ENCODE measurements around the gene SNRNP48.

GRCh38 chr6:7558781-7559180 is 31.2 kb upstream of the SNRNP48 start:
- TF ChIP-seq CTCF (IDR thresholded peaks at IDR 0.05) (no peak), CREB1 (CRISPR knock-in tag; IDR thresholded peaks at IDR 0.05) (no peak), KAT7 (CRISPR knock-in tag; IDR thresholded peaks at IDR 0.05; ENCODE audit: borderline replicate concordance) (no peak), ATF3 (CRISPR knock-in tag; conservative IDR thresholded peaks at IDR 0.05) (no peak), ESRRA (CRISPR knock-in tag; IDR thresholded peaks at IDR 0.05; ENCODE audit: borderline replicate concordance) (no peak), ATF1 (CRISPR knock-in tag; IDR thresholded peaks at IDR 0.05) (no peak), ZNF263 (CRISPR knock-in tag; IDR thresholded peaks at IDR 0.05; ENCODE audit: low read depth) (no peak), NR2C2 (CRISPR knock-in tag; IDR thresholded peaks at IDR 0.05) (no peak), NFYB (CRISPR knock-in tag; conservative IDR thresholded peaks at IDR 0.05; ENCODE audit: low read depth) (no peak), TEAD4 (CRISPR knock-in tag; IDR thresholded peaks at IDR 0.05) (no peak), CREM (CRISPR knock-in tag; IDR thresholded peaks at IDR 0.05) (no peak), ELF4 (CRISPR knock-in tag; IDR thresholded peaks at IDR 0.05; ENCODE audit: low read depth) (no peak), SMAD3 (CRISPR knock-in tag; IDR thresholded peaks at IDR 0.05; ENCODE audit: borderline replicate concordance) (no peak), USF2 (CRISPR knock-in tag; IDR thresholded peaks at IDR 0.05) (no peak)
